GM18907 (cell line): ENCODE measurements around the gene ZNF215.
"Not testable (repeated sequence)": the region's sequence is repeated elsewhere in the genome, so short reads cannot be mapped to it uniquely, and the experiment has no call there.

ENCODE experiments used
- ATAC-seq: cut with Tn5 transposase; IDR thresholded peaks from one replicate; pipeline ENCODE4 v1.9.1; 2021; ENCODE audit warnings: mild to moderate bottlenecking, moderate library complexity; ENCODE audit not compliant: unreplicated experiment

ZNF215 gene

DNA sequence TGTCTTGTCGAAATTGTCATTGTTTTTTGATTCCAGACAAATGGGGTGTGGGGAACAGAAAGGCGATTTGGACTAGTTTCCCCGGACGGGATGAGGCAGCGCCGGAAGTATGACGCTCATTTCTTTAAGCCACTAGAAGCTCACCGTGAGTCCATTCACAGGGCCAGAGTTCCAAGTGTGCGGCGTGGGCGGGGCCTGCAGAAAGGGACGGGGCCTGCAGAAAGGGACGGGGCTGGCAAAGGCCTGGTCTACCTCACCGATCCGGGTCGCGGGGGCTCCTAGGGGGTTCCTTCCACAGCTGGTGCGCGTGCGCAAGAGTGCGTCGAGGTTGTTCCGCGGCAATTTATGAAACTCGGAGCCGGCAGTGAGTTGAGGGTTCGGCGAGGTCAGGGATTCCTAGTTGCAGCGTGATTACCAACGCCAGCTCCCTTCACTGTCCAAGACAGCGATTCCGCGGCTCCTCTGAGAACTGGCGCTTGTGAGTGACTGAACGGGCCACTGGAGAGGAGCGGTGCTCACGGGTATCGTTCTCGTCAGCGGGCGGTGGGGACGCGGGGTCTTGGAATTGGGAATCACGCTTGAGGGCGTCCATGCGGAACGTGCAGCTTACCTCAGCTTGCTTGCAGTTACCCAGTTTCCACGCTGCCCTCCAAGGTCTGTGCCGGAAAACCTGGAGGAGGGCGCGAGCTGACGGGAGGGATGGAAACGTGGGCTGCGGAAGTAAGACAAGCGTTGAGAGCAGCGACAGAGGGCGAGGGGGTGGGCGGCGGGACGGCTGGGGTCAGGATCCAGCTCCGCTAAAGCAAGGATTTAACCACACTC lies at the start of gene ZNF215:
TSS of gene ZNF215 (plus strand) at position 219 of the 822 bp plus-strand sequence. CDS start 5,847 bp downstream, outside the sequence.
- ATAC-seq: peak; percentile 74

GRCh38 chr11:6876914-6877313 lies 49.3 kb upstream of the ZNF215 start:
- no peak for ATAC-seq

- no peak for ATAC-seq
These were observed 43.5 kb upstream of the ZNF215 start for GRCh38 chr11:6882751-6883150.

DNA sequence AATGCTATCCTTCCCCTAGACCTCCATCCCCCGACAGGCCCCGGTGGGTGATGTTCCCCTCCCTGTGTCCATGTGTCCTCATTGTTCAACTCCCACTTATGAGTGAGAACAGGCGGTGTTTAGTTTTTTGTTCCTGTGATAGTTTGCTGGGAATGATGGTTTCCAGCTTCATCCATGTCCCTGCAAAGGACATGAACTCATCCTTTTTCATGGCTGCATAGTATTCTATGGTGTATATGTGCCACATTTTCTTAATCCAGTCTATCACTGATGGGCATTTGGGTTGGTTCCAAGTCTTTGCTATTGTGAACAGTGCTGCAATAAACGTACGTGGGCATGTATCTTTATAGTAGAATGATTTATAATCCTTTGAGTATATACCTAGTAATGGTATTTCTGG lies 38.5 kb upstream of the ZNF215 start:
- not testable (repeated sequence) for ATAC-seq

DNA sequence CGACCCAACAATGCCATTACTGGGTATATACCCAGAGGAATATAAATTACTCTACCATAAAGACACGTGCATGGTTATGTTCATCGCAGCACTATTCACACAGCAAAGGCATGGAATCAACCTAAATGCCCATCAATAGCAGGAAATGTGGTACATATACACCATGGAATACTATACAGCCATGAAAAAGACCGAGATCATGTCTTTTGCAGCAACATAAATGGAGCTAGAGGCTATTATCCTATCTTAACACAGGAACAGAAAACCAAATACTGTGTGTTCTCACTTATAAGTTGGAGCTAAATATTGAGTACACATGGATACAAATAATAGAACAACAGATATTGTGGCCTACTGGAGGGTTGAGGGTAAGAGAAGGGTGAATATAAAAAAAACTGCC lies 37.4 kb upstream of the ZNF215 start:
- no peak for ATAC-seq

DNA sequence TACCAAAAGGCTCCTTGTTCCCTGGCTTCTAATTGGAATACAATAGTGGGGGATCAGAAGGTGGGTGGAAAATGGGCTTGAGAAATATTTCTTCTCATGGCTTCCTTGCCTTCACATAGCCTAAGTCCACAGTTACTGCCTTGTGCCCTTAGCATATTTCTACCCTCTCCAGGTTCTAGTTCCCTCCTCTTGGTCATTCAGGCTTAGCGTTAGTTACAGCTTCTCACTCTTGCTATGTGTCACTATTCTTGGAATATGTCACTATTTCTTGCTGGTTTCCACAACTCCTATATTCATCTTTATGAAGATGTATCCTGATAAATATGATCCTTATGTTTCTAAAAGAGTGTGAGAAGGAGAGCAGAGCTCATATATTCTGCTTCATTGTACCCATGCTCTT lies 36.4 kb upstream of the ZNF215 start:
- ATAC-seq: no peak

DNA sequence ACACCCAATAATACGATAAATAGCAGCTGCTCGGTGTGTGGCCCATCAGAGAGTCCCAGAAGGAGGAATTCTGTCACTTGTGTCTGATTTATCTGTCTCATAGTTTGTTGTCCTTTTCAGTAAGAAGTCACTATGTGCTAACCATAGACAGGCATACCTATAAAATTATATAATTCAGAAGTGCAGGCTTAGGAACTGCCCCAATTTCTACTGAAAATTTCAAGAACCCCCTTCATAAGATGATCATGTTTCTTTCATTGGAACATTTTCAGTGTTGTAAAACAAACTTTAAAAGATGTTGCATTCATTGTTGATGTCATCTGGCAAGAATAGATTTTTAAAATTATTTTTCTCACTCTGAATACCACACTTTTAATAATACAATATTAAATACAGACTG lies 33.8 kb upstream of the ZNF215 start, which contains the start of gene OR2D2:
TSS of gene OR2D2 (minus strand) at position 101 of the 400 bp plus-strand sequence. CDS start at position 101, 0 bp downstream.
- no peak for ATAC-seq

DNA sequence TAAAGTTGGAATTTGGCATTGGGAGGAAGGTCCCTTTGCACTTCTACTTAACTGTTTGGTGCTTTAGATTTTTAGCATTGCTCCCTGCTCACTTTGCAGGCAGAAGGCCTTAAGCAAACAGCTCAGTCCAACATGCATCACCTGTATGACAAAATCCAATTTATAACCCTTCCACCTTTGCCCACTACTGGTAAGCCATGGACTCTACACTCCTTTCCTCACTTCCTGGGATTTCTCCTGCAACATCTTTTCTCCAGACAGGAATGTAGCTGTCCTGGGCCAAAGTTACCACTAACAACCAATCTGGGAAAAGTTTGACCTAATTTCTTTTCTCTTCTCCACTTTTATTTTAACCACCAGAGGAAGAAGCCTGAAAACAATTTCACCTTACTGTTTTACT lies 32.1 kb upstream of the ZNF215 start:
- no peak for ATAC-seq

DNA sequence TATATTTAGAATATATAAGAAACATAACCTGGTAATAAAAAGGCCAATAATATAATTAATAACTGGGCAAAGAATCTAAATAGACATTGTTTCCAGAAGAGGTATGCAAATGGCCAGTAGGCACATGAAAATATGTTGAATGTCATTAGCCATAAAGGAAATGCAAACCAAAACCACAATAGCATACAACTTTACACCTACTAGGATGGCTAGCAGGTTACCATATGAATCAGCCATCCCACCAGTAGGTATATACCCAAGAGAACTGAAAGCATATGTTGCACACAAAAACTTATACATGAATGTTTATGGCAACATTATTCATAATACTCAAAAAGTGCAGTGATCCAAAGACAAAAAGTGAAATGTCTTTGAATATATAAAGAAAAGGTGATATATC lies 31.2 kb upstream of the ZNF215 start:
- peak; percentile 89 for ATAC-seq

DNA sequence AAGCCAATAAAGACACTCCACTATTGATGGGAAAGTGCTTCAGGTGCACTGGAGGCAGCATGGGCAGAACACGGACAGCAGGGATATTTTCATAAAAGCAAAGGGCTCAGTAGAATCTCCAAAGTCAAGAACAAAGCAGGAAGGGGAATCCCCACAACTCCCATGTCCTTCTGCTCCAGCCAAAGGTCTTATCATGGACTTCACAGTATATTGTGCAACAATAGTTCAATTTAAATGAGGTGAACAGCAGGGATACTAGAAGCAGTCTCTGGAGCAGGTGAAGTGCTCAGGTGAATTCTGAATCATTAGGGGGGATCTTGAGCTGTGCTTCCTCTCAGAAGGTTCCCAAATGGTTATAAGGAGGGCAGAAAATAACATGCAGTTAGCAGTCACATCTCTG lies 27.3 kb upstream of the ZNF215 start:
- no peak for ATAC-seq

GRCh38 chr11:6900327-6900999 lies 25.8 kb upstream of the ZNF215 start:
- ATAC-seq: no peak

GRCh38 chr11:6904804-6905203 lies 21.4 kb upstream of the ZNF215 start:
- not testable (repeated sequence) for ATAC-seq

GRCh38 chr11:6911378-6911777 lies 14.8 kb upstream of the ZNF215 start:
- no peak for ATAC-seq

DNA sequence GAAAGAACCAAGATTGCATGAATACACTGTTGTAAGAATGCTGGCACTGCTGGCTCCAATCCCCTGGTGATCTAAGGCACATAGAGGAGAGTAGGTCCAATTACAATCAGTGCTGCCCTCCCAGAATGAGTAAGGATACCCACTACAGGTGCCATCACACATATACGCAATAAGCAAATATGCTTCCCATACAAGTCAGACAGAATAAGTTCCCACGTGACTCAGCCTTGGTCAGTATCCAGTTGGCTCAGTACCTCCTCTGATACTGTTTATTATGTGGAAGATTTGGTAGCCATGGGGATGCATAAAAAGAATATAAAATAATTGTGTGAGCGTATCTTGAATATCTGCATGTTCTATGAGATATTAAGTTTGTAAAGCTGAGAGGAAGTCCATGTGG lies 14.3 kb upstream of the ZNF215 start:
- no peak for ATAC-seq

DNA sequence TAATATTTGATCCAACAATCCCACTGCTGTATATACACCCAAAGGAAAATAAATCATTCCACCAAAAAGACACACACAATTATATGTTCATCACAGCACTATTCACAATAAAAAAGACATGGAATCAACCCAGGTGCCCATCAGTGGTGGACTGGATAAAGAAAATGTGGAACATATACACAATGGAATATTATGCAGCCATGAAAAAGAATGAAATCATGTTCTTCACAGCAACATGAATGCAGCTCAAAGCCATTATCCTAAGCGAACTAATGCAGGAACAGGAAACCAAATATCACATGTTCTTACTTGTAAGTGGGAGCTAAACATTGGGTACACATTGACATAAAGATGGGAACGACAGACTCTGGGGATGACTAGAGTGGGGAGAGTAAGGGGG lies 6.5 kb upstream of the ZNF215 start:
- ATAC-seq: no peak

DNA sequence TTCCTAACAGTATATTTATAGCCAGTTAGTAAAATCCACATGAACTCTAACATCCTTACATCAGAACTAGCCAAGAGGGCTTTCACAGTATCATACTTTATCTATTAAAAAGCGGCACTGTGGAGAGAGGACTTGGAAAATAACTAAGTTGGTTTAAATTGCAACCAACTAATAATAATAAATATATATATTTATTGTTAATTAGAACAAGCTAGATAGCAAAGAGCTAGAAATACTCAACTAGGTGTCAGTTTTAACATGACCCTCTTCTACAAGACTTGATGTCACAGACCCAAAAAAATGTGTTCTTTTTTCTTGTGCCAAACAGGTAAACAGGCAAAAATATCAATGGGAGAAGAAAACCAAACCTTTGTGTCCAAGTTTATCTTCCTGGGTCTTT lies 5.5 kb upstream of the ZNF215 start, which contains the start of gene OR2D3:
TSS of gene OR2D3 (plus strand) at position 301 of the 400 bp plus-strand sequence. CDS start at position 301, 0 bp downstream.
- no peak for ATAC-seq

- no peak for ATAC-seq
These were observed 1.1 kb upstream of the ZNF215 start for GRCh38 chr11:6925007-6925577.

GRCh38 chr11:6925636-6926207 lies 504 bp upstream of the ZNF215 start:
- ATAC-seq: peak; percentile 12

DNA sequence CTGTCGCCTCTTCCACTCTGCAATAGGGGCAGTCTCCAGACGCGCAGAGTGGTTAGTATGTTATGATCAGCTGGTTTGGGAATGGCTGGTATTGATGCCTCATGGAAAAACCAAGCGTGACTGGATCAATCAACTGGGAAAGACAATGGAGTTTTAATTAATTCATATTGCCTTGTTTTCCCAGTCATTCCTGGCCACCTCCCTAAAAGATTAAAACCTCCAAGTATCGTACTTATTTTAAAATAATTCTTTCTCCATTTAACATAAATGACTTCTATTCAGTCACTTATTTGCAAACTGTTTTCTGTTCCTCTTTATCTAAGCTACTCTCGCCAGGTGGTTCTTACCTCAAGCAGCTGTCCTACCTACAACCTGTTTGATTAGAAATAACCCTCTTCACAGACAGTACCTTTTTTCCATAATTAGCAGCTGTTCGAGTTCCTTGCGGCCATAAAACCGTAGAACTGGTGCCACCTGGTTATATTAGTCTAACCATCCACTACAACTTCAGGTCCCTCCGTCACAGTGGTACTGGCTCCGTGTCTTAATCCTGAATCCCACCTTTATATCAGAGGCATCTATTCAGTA lies 898 bp downstream of the ZNF215 start:
- ATAC-seq: peak; percentile 74

DNA sequence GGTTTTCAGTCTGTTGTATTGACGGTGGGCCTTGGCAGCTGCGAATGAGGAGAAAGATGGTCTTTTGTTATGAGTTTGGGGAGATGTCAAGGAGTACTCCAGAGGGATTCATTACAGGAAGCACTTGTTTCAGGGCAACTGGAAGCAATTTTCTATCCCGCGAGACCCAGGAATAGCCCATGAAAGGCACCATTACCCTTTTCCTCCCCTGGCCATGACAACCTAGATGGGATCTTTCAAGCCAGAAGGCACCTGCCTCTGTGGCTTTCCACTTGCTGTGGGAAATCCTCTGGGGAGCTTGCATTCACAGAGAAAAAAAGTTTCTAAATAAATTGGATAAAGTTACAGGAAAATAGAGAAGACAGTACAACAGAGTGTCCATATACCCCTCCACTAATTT lies 2.7 kb downstream of the ZNF215 start:
- ATAC-seq: no peak

DNA sequence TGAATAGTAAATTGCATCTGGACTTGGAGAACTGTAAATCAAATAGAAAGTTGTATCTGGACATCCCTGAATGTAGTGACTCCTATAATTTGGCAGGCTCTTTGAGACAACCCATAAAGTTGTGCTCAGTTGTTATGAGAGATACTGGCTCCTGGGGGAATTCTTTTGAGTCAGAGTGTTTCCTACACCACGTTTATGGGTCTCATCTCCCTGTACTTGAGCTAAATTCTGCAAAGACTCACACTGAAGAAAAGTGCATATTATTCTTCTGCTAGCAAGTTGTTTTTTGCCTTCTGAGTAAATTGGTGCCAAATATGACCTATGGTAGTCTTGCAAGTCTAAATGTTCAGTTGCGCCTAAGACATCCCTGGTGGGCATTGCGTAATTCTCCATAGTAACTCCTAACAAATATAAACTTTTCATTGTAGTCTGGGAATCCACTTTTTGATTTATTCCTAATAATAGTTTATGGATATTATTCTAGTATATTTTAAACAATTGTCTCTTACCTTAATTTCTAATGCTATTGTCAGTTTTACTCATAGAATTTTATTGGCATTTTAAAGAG lies 5.0 kb downstream of the ZNF215 start:
- ATAC-seq: no peak
